ENCODE measurements around the gene EME1.

Gene EME1, protein sequence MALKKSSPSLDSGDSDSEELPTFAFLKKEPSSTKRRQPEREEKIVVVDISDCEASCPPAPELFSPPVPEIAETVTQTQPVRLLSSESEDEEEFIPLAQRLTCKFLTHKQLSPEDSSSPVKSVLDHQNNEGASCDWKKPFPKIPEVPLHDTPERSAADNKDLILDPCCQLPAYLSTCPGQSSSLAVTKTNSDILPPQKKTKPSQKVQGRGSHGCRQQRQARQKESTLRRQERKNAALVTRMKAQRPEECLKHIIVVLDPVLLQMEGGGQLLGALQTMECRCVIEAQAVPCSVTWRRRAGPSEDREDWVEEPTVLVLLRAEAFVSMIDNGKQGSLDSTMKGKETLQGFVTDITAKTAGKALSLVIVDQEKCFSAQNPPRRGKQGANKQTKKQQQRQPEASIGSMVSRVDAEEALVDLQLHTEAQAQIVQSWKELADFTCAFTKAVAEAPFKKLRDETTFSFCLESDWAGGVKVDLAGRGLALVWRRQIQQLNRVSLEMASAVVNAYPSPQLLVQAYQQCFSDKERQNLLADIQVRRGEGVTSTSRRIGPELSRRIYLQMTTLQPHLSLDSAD

DNA sequence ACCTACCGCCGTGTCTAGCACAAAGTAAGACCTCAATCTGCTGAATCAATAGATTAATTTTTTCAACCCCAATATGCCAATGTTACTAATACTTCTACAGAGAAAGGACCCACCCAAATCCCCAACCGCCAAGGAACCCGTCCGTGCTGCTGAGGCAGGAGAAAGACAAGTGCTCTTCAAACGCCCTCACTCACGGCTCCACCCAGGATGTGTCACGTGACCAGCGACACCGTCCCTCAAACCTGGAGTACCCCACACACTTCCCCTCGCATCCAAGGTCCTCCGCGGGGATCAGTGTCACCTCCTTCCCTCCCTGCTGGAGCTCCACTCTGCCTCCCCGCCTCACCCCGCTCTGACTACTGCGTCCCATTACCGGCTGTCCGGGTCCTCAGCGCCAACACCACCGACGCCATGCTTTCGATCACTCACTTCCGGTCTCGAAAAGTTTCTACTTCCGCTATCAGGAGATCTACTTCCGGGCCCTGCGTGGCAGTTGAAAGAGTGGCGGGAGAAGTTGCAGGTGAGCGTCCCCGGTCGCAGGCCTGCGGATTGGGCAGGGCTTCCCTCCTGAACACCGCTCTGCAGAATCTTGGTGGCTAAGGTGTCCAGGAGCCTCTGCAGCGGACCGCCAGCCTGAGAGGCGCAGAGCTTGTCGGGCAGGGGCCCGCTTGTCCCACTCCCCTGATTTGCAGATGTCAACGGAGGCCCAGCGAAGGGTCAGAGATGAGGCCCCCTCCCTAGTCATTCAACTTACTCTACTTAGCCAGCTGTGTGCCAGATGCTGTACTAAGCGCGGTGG is at the start of gene EME1, which contains the start of gene MRPL27:
Gene EME1, plus strand, starts transcription at position 472 of the 799 bp plus-strand sequence. CDS start 1,980 bp downstream, outside the sequence.
Gene MRPL27, minus strand, starts transcription at position 427 of the 799 bp plus-strand sequence. Its CDS starts 14 bp downstream, at position 413.
- DNase-seq, result peak; percentile 91

DNA sequence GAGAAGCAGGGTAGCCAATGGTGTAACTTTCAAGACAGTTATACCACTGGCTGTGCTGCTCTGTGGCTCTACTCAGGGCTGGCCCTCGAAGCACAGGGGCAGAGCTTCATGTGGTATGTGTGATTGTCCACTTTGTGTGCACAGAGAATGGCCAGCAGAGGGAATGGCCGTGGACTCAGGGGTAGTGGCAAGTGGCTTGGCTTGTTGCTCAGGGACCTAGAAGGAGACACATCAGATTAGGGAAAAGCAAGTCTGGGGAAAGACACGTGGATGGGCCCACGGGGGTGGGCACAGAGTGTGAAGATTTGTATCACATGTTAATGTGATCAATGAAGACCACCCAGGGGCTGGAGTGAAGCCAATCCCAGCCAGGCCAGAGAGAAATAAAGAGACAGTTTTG is 47.1 kb upstream of the EME1 start:
- DNase-seq, result peak; percentile 47

- peak; percentile 56 for DNase-seq
Measured at GRCh38 chr17:50326831-50327364, 46.1 kb upstream of the EME1 start.

DNA sequence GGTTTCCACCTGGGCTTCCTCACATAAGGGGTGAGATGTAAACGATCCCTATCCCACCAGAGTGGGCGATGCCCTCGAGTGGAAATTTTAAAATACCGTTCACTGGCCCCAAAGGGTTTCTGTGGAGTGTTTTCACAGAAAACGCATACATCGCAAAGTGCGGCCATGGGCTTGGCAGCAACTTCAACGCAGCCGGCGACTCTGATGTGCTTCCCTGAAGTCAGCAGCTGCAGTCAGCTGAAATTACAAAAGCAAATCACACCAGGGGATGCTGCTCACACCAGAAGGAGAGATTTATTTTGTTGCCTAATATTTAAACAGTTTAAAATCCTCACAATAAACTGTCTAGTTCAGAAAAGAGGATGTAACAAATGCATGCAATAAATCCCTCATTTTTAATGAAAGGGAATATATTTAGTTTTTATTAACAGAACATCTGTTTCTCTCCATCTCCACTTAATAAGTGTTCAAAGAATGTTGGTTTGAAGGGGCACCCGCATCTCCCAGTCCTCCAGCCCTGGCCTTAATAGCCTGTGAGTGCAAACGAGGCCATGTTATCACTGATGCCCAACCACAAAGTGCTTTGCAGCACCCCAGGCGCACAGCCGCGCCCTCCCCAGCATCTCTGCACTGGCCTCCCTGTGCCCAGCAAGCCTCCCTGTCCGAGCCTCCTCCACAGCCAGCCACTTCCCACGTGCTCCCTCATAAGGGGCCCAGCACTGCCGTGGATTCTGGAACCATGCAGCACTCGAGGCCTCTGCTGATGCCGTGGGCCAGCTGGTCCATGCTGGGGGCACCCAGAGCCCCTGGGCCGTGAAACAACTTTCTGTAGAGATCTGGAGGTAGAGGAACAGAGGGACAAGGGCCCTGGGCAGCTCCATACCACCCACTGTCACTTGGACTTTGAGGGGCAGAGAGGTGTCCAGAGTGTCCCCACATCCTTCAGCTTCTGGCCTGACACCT is 44.4 kb upstream of the EME1 start:
- peak; percentile 50 for DNase-seq

- DNase-seq, result peak; percentile 47
Measured at GRCh38 chr17:50329716-50330115, 43.3 kb upstream of the EME1 start.

DNA sequence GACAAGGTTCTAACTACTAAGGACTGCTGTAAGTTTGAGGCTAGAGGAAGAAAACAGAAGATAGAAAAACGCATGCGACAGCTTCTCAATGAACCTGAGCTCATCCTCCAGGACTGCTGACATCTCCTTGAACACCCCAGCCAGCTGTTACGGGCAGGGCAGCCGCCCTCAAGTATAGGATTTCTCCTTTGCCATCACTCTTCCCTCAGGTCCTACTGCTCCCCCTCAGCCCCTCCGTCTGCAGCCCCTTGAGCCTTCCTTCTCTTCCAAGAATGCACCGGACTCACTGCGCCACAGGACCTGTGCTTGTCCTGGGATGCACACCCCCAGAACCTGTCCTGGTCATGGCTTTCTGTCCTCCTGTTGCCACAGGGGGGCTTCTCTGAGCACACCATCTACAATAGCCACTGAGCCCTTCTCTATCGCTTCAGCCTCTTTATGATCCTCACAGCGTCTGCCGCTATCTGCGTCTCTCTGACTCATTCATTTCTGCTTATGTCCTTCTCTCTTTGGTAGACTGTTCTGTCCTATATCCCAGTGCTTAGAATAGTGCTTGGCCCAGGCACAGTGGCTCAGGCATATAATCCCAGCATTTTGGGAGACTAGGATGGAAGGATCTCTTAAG is 42.8 kb upstream of the EME1 start:
- peak; percentile 50 for DNase-seq

- peak; percentile 57 for DNase-seq
Measured at GRCh38 chr17:50331085-50331791, 41.8 kb upstream of the EME1 start.

DNA sequence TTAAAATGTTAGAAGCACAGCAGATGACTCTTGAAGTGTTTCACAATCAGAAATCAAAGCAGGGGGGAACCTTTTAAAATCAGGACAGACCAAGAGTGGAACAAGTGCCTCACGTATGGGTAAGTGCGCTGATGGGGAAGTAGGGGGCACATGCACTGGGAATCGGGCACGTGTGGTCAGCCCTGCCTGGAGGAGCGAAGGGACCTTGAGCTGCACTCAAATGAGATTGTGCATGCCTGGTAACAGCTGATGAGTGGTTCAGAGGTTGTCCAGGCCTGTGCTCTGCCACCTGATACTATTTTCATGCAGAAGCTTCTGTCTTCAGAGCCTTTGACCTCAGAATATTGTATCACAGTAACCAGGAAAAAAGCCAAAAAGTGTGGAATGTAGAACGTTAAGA is 40.8 kb upstream of the EME1 start:
- peak; percentile 37 for DNase-seq

GRCh38 chr17:50333291-50334057 is 39.6 kb upstream of the EME1 start:
- peak; percentile 54 for DNase-seq

DNA sequence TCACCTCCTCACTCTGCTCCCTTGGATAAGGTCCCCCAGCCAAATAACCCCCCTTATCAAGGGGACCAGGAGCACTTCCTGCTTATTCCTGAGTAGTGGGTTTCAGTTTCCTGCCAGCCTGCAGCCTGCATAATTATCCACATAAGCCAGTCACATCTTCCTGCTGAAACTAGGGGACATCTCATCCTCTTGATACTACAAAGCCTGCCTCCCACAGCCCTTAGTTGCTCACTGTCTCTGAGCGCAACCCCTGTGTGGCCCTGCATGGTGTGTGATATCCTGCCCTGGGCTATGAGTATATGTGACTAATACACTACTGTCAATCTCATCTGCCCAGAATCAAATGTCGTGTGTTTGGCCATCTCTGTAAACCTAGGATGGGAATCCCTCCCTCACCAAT is 35.1 kb upstream of the EME1 start:
- peak; percentile 54 for DNase-seq

GRCh38 chr17:50338645-50339044 is 34.4 kb upstream of the EME1 start:
- no peak for DNase-seq

GRCh38 chr17:50339381-50339780 is 33.6 kb upstream of the EME1 start:
- peak; percentile 29 for DNase-seq

- DNase-seq, result peak; percentile 60
Measured at GRCh38 chr17:50344731-50345365, 28.2 kb upstream of the EME1 start.

DNA sequence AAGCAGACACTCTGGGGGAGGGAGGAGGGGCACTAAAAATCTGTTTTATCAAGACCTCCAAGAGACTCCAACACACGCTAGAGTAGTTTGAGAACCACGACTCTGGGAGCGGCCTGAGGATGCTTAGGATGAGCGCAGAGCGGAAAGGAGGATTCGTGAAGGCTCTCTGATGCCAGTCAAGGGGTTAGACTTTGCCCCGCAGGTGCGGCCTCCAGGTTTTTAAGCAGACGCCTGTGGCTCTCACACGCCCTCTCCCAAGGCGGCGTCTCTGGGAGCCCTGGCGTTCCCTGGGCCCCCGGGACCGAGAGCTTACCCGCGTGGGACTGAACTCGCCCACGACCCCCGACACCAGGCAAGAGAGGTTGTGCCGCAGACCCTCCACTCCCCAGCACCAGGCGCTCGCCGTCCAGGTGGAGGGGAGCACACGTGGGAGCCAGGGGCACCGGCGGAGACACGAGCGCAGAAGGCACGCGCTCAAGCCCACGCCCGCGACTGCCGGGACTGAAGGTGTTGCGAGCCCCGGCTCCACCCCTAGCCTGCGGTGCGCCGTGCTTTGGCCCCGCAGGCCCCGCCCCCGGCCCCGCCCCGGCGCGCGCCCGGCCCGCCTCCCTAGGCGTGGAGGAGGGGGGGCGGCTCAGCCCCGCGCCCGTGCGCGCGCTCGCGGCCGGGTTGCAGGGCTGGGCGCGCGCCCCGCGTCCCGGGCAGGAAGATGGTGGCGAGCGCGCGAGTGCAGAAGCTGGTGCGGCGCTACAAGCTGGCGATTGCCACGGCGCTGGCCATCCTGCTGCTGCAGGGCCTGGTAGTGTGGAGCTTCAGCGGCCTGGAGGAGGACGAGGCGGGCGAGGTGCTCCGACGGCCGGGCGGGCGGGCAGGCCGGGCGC is 27.4 kb upstream of the EME1 start, which contains the start of gene XYLT2:
Gene XYLT2, plus strand, starts transcription at position 695 of the 881 bp plus-strand sequence. Its CDS starts 15 bp downstream, at position 710.
- DNase-seq, result peak; percentile 95

- peak; percentile 77 for DNase-seq
Measured at GRCh38 chr17:50346313-50347116, 26.5 kb upstream of the EME1 start.

- peak; percentile 61 for DNase-seq
Measured at GRCh38 chr17:50347117-50347893, 25.7 kb upstream of the EME1 start.

Data from activated CD8-positive, alpha-beta memory T cell treated with anti-CD3 and anti-CD28 coated beads, Interleukin-2, amount 50 U/mL, for 48 hours (primary cell).